Keratinocyte (primary cell): Measurements from ENCODE around the gene TMEM63B. TPM values are rescaled to one million over a fixed set of nuclear protein-coding genes. Genes with fewer than 3 reads are reported as not detected.

Source experiments
- DNase-seq: peaks from one replicate; pipeline ENCODE4 v3.0.0-alpha.2; 2011; ENCODE audit warnings: low read depth, missing footprints, low spot score
- FAIRE-seq: peaks from 2 replicates; lab custom pipeline; 2011; peaks lifted over from hg19 to GRCh38; lab: Jason Lieb, UNC
- H2AFZ ChIP-seq: 2 replicates; pipeline ENCODE4 v1.6.0; 2012; ENCODE audit warnings: low read length, control low read depth, inconsistent platforms; ENCODE audit not compliant: control insufficient read depth
- H3K27ac ChIP-seq: 2 replicates; pipeline ENCODE4 v1.5.1; 2011; ENCODE audit warnings: low read length; ENCODE audit not compliant: control insufficient read depth, insufficient read depth
- H3K27me3 ChIP-seq: 3 replicates; pipeline ENCODE4 v1.6.0; 2011; ENCODE audit warnings: low read length; ENCODE audit not compliant: control insufficient read depth, insufficient read depth; ENCODE audit errors: extremely low read depth
- H3K36me3 ChIP-seq, 2 experiments: 2 replicates in 1 of 2; 3 replicates in 1 of 2; pipeline ENCODE4 v1.5.1; 2011; ENCODE audit warnings: low read length in 2 of 2, mild to moderate bottlenecking in 1 of 2; ENCODE audit not compliant: control insufficient read depth in 2 of 2, insufficient read depth in 2 of 2; ENCODE audit errors: extremely low read depth in 1 of 2
- H3K4me1 ChIP-seq: 3 replicates; pipeline ENCODE4 v1.5.1; 2011; ENCODE audit warnings: low read length; ENCODE audit not compliant: control insufficient read depth, insufficient read depth; ENCODE audit errors: extremely low read depth
- H3K4me2 ChIP-seq: 3 replicates; pipeline ENCODE4 v1.6.0; 2011; ENCODE audit warnings: low read depth, low read length; ENCODE audit not compliant: control insufficient read depth, insufficient read depth; ENCODE audit errors: extremely low read depth
- H3K4me3 ChIP-seq, 3 experiments: fragments of 200-600 bp in 1 of 3; sonication (generic) in 1 of 3; 2 replicates in 2 of 3; 3 replicates in 1 of 3; pipeline ENCODE4 v1.5.1; 2011 to 2016; ENCODE audit warnings: low read length in 3 of 3, mild to moderate bottlenecking in 3 of 3, control low read depth in 2 of 3, inconsistent platforms in 1 of 3, low read depth in 1 of 3, mixed read lengths in 1 of 3, mixed run types in 1 of 3, moderate library complexity in 1 of 3; ENCODE audit not compliant: control insufficient read depth in 2 of 3, insufficient read depth in 2 of 3; ENCODE audit errors: extremely low read depth in 1 of 3
- H3K79me2 ChIP-seq: 2 replicates; pipeline ENCODE4 v1.6.0; 2012; ENCODE audit warnings: low read length; ENCODE audit not compliant: control insufficient read depth, insufficient read depth
- H3K9ac ChIP-seq: 3 replicates; pipeline ENCODE4 v1.6.0; 2011; ENCODE audit warnings: low read length; ENCODE audit not compliant: control insufficient read depth, insufficient read depth; ENCODE audit errors: extremely low read depth
- H3K9me1 ChIP-seq: 3 replicates; pipeline ENCODE4 v1.6.0; 2011; ENCODE audit warnings: low read length; ENCODE audit not compliant: control insufficient read depth, insufficient read depth; ENCODE audit errors: extremely low read depth
- H3K9me3 ChIP-seq: 2 replicates; pipeline ENCODE4 v1.5.1; 2012; ENCODE audit warnings: low read depth, low read length; ENCODE audit not compliant: control insufficient read depth
- H4K20me1 ChIP-seq: 3 replicates; pipeline ENCODE4 v1.6.0; 2011; ENCODE audit warnings: low read length; ENCODE audit not compliant: control insufficient read depth, insufficient read depth; ENCODE audit errors: extremely low read depth
- CTCF ChIP-seq, 3 experiments: IDR thresholded peaks in 1 of 3; conservative IDR thresholded peaks in 1 of 3; optimal IDR thresholded peaks in 1 of 3; 2 replicates in 2 of 3; 3 replicates in 1 of 3; pipeline versions ENCODE3 to v1.5.1; 2011; ENCODE audit warnings: low read length in 3 of 3, mild to moderate bottlenecking in 3 of 3, moderate library complexity in 2 of 3, control low read depth in 1 of 3, inconsistent platforms in 1 of 3; ENCODE audit not compliant: insufficient read depth in 2 of 3; ENCODE audit errors: extremely low read depth in 1 of 3
- EZH2 ChIP-seq: IDR thresholded peaks from one replicate; pipeline ENCODE4 v1.6.1; 2012; ENCODE audit warnings: inconsistent platforms, mild to moderate bottlenecking, low read length, moderate library complexity
- dilution Hi-C: fragments of 300-500 bp; cut with MboI; formaldehyde crosslinking; loops from one replicate; pipeline ENCODE4 v1.7.0; 2020; ENCODE audit warnings: low sequenced_read_pairs; ENCODE audit not compliant: extremely low pct_ligation_motif_present
- polyA plus RNA-seq, 5 experiments: library from polyadenylated mRNA; depleted of rRNA in 3 of 5; stranded (reverse) in 3 of 5; stranded (forward) in 1 of 5; unstranded in 1 of 5; fragments of >200 nt; gene quantifications; 1 replicate in 1 of 5; 2 replicates in 3 of 5; 3 replicates in 1 of 5; pipeline versions ENCODE4 v1.2.1 to v1.2.3, GENCODE V29; 2011 to 2012; ENCODE audit warnings: missing spikeins in 2 of 5, low read depth in 1 of 5, low replicate concordance in 1 of 5

Gene TMEM63B
- polyA plus RNA-seq, 1 donor (not counting 4 experiments of a cell fraction or from before 2014, with no cell fraction given), result 64.8 TPM

- Histone ChIP-seq H3K36me3 (no peaks in the 10 kb centered on the region), H3K27me3 (no peaks in the 10 kb centered on the region), H3K4me3 (no peak overlapping the region), H3K9ac (no peak overlapping the region), H3K4me1 (peaks cover 16% of the 10 kb centered on the region), H3K9me3 (peaks cover 3% of the 10 kb centered on the region), H3K27ac (no peak overlapping the region), H4K20me1 (no peaks in the 10 kb centered on the region), H3K79me2 (no peaks in the 10 kb centered on the region), H3K4me2 (no peak overlapping the region), H2AFZ (no peak overlapping the region), H3K9me1 (no peaks in the 10 kb centered on the region)
- TF ChIP-seq EZH2 (no peak), CTCF (optimal IDR thresholded peaks at IDR 0.05 in 1 of 3, IDR thresholded peaks at IDR 0.05 in 1 of 3, conservative IDR thresholded peaks at IDR 0.05 in 1 of 3; ENCODE audit: extremely low read depth in 1 of 3, insufficient read depth in 2 of 3, low read length in 3 of 3) (no peak)
- DNase-seq (no peak), FAIRE-seq (no peak)
- dilution Hi-C loops, result no loop called here
Measured at GRCh38 chr6:44176130-44176761, 48.9 kb downstream of the TMEM63B start.

GRCh38 chr6:44176762-44177509 is 49.6 kb downstream of the TMEM63B start:
- no peaks in the 10 kb centered on the region for H4K20me1 ChIP-seq
- H3K4me2 ChIP-seq, result no peak overlapping the region
- no peak overlapping the region for H3K4me3 ChIP-seq
- no peaks in the 10 kb centered on the region for H3K36me3 ChIP-seq
- H3K9me1 ChIP-seq, result no peaks in the 10 kb centered on the region
- no peak for TF ChIP-seq CTCF (optimal IDR thresholded peaks at IDR 0.05 in 1 of 3, IDR thresholded peaks at IDR 0.05 in 1 of 3, conservative IDR thresholded peaks at IDR 0.05 in 1 of 3; ENCODE audit: extremely low read depth in 1 of 3, insufficient read depth in 2 of 3, low read length in 3 of 3)
- TF ChIP-seq EZH2, result no peak
- peaks cover 16% of the 10 kb centered on the region for H3K4me1 ChIP-seq
- no peak overlapping the region for H3K9ac ChIP-seq
- no peaks in the 10 kb centered on the region for H3K27me3 ChIP-seq
- H3K27ac ChIP-seq, result no peak overlapping the region
- dilution Hi-C loops, result no loop called here
- DNase-seq (no peak), FAIRE-seq (no peak)
- no peak overlapping the region for H2AFZ ChIP-seq
- H3K79me2 ChIP-seq, result no peaks in the 10 kb centered on the region
- H3K9me3 ChIP-seq, result peaks cover 3% of the 10 kb centered on the region
